ENCODE data around the gene ZBTB7C. TPM values are rescaled to one million over a fixed set of nuclear protein-coding genes. Genes with fewer than 3 reads are reported as not detected.

The ZBTB7C gene
- total and polyA plus RNA-seq, 10 of the 15 experiments (the other 5 are each of a cell fraction or from before 2014, with no cell fraction given), result under 0.01 to 0.08 (median 0.01) TPM; not detected in 7

- H3K9me3 ChIP-seq (replicated peaks; ENCODE audit: control insufficient read depth, insufficient read depth, low read length), result no peaks in the 10 kb centered on the region
- intact Hi-C loops (cut with micrococcal nuclease; ENCODE audit: unreplicated experiment), result no loop called here
- FAIRE-seq (no peak), DNase-seq (ENCODE audit: low read depth, low spot score) (no peak), ATAC-seq (no peak)
- no peaks in the 10 kb centered on the region; the same call in 1 of the 2 replicates for H3K4me1 ChIP-seq (ENCODE audit: control insufficient read depth, insufficient read depth, low read length)
- no TSS peak for BruUV-seq (replicated peaks)
- H3K36me3 ChIP-seq (ENCODE audit: control insufficient read depth in 2 of 2, insufficient read depth in 2 of 2, low read length in 1 of 2), result no peaks in the 10 kb centered on the region
- ChIA-PET RAD21 (ENCODE audit: unreplicated experiment) (no interaction called here), CTCF (no interaction called here), SMC1A (ENCODE audit: uncharacterized antibody, unreplicated experiment) (no interaction called here), POLR2A (no interaction called here)
- in situ Hi-C loops (cut with MboI), result no loop called here
- H3K4me2 ChIP-seq (ENCODE audit: control insufficient read depth, insufficient read depth), result no peak overlapping the region
- no peak overlapping the region for H3K4me3 ChIP-seq
- H3K27ac ChIP-seq (ENCODE audit: control insufficient read depth, insufficient read depth), result no peak overlapping the region
- no peaks in the 10 kb centered on the region for H3K79me2 ChIP-seq (ENCODE audit: control insufficient read depth, insufficient read depth, low read length)
- no peak for TF ChIP-seq POLR2A (IDR thresholded peaks at IDR 0.05; ENCODE audit: low read depth, low read length)
- H3K9ac ChIP-seq (ENCODE audit: control insufficient read depth, insufficient read depth, low read length), result no peak overlapping the region
- H2AFZ ChIP-seq (ENCODE audit: control insufficient read depth, low read depth, low read length), result no peak overlapping the region
- peaks cover 5 to 6% of the 10 kb centered on the region in 2 experiments; a peak in 3 of 4 replicates for H3K27me3 ChIP-seq (replicated peaks in 1 of 2; ENCODE audit: control insufficient read depth in 2 of 2, insufficient read depth in 2 of 2, low read length in 1 of 2)
- no peaks in the 10 kb centered on the region for H4K20me1 ChIP-seq (ENCODE audit: control insufficient read depth, insufficient read depth)
- WGBS (ENCODE audit: insufficient coverage, insufficient replicate concordance, low lambda C conversion rate, missing lambda C conversion rate), result 27% methylated on average over 18 of the region's 19 CpGs
Measured at GRCh38 chr18:48172226-48173006, 236.8 kb downstream of the ZBTB7C start.

GRCh38 chr18:48171490-48172188 is 237.5 kb downstream of the ZBTB7C start:
- intact Hi-C loops (cut with micrococcal nuclease; ENCODE audit: unreplicated experiment), result no loop called here

More at GRCh38 chr18:48171490-48172188, 237.5 kb downstream of the ZBTB7C start:
- DNase-seq (ENCODE audit: low read depth, low spot score) (no peak), ATAC-seq (no peak), FAIRE-seq (no peak)
- Histone ChIP-seq H2AFZ (ENCODE audit: control insufficient read depth, low read depth, low read length) (no peak overlapping the region), H3K36me3 (ENCODE audit: control insufficient read depth in 2 of 2, insufficient read depth in 2 of 2, low read length in 1 of 2) (no peaks in the 10 kb centered on the region), H3K4me3 (no peak overlapping the region), H3K27ac (ENCODE audit: control insufficient read depth, insufficient read depth) (no peak overlapping the region), H4K20me1 (ENCODE audit: control insufficient read depth, insufficient read depth) (no peaks in the 10 kb centered on the region), H3K9ac (ENCODE audit: control insufficient read depth, insufficient read depth, low read length) (no peak overlapping the region), H3K9me3 (replicated peaks; ENCODE audit: control insufficient read depth, insufficient read depth, low read length) (no peaks in the 10 kb centered on the region), H3K79me2 (ENCODE audit: control insufficient read depth, insufficient read depth, low read length) (no peaks in the 10 kb centered on the region), H3K4me1 (ENCODE audit: control insufficient read depth, insufficient read depth, low read length) (no peaks in the 10 kb centered on the region; the same call in 1 of the 2 replicates), H3K4me2 (ENCODE audit: control insufficient read depth, insufficient read depth) (no peak overlapping the region), H3K27me3 (replicated peaks in 1 of 2; ENCODE audit: control insufficient read depth in 2 of 2, insufficient read depth in 2 of 2, low read length in 1 of 2) (peaks cover 6 to 8% of the 10 kb centered on the region in 2 experiments; a peak in 3 of 4 replicates)
- no TSS peak for BruUV-seq (replicated peaks)
- ChIA-PET SMC1A (ENCODE audit: uncharacterized antibody, unreplicated experiment) (no interaction called here), RAD21 (ENCODE audit: unreplicated experiment) (no interaction called here), POLR2A (no interaction called here), CTCF (no interaction called here)
- in situ Hi-C loops (cut with MboI), result no loop called here
- TF ChIP-seq TCF12 (IDR thresholded peaks at IDR 0.05; ENCODE audit: low read depth, low read length), result no peak
- no peak for TF ChIP-seq CREB1 (IDR thresholded peaks at IDR 0.05; ENCODE audit: low read depth)
- WGBS (ENCODE audit: insufficient coverage, insufficient replicate concordance, low lambda C conversion rate, missing lambda C conversion rate), result 28% methylated on average over 6 of the region's 6 CpGs

All from GM12878 (cell line).